Natural killer cell (primary cell): ENCODE results near the gene SOS1. TPM values are rescaled to one million over a fixed set of nuclear protein-coding genes. Genes with fewer than 3 reads are reported as not detected.

Source experiments
- ATAC-seq, 3 donors: fragments of 150-1000 bp in 2 of 3; fragments of 200-7000 bp in 1 of 3; cut with Tn5 transposase; 1 replicate in 1 of 3; 2 replicates in 2 of 3; pipeline ENCODE4 v1.10.0; 2021; ENCODE audit warnings: mild to moderate bottlenecking in 2 of 3, moderate library complexity in 2 of 3
- DNase-seq, 2 donors: peaks; one replicate each; pipeline versions ENCODE4 v3.0.0 to v3.0.0-alpha.2; 2013 to 2021; ENCODE audit warnings: mixed read lengths in 1 of 2
- H3K27ac ChIP-seq: one replicate; pipeline ENCODE4 v1.5.1; 2013; ENCODE audit warnings: mild to moderate bottlenecking, low read length
- H3K27me3 ChIP-seq: one replicate; pipeline ENCODE4 v1.6.1; 2013; ENCODE audit warnings: low read length; ENCODE audit not compliant: control insufficient read depth, insufficient read depth
- H3K36me3 ChIP-seq: one replicate; pipeline ENCODE4 v1.6.1; 2013; ENCODE audit warnings: low read length; ENCODE audit not compliant: control insufficient read depth, insufficient read depth
- H3K4me1 ChIP-seq: one replicate; pipeline ENCODE4 v1.6.1; 2013; ENCODE audit warnings: low read length; ENCODE audit not compliant: control insufficient read depth, insufficient read depth
- H3K4me3 ChIP-seq: one replicate; pipeline ENCODE4 v1.5.1; 2013; ENCODE audit warnings: low read length
- H3K9me3 ChIP-seq: one replicate; pipeline ENCODE4 v1.6.1; 2013; ENCODE audit warnings: low read length; ENCODE audit not compliant: control insufficient read depth, insufficient read depth
- H3K27ac Mint-ChIP-seq, 2 donors: one replicate each; pipeline ENCODE4 v1.8.0; 2022; ENCODE audit warnings: mild to moderate bottlenecking in 2 of 2, mixed read lengths in 2 of 2, moderate library complexity in 1 of 2
- H3K27me3 Mint-ChIP-seq, 2 donors: one replicate each; pipeline ENCODE4 v1.8.0; 2022; ENCODE audit warnings: low read depth in 2 of 2, mixed read lengths in 2 of 2
- H3K36me3 Mint-ChIP-seq: one replicate; pipeline ENCODE4 v1.8.0; 2022; ENCODE audit warnings: mixed read lengths
- H3K4me1 Mint-ChIP-seq, 2 donors: one replicate each; pipeline ENCODE4 v1.8.0; 2022; ENCODE audit warnings: mixed read lengths in 2 of 2
- H3K4me3 Mint-ChIP-seq: one replicate; pipeline ENCODE4 v1.8.0; 2022; ENCODE audit warnings: mild to moderate bottlenecking, moderate library complexity, mixed read lengths
- H3K9me3 Mint-ChIP-seq, 2 donors: one replicate each; pipeline ENCODE4 v1.8.0; 2022; ENCODE audit warnings: mixed read lengths in 2 of 2
- WGBS: methylation state at CpG from one replicate; pipeline ENCODE4 v1.1.7; 2013; ENCODE audit warnings: missing lambda C conversion rate; ENCODE audit not compliant: insufficient coverage; 5-methylcytosine and 5-hydroxymethylcytosine counted together
- intact Hi-C: fragments of 100-400 bp; cut with micrococcal nuclease; formaldehyde crosslinking; loops from one replicate; pipeline ENCODE4 v1.14.2; 2022
- total RNA-seq, 4 donors: library from RNA; stranded (reverse); fragments of 120-200 nt in 1 of 4; gene quantifications; one replicate each; pipeline versions ENCODE4 v1.2.3 to v1.2.4, GENCODE V29; 2013 to 2022
- TF ChIP-seq, protein P1 (sequence below): fragments of 200-600 bp; IDR thresholded peaks from one replicate; pipeline ENCODE4 v1.8.0; 2022; ENCODE audit warnings: antibody characterized with exemption

SOS1 gene
- total RNA-seq, 3 donors from 2014 or later (not counting 1 experiment from before 2014, with no cell fraction given), result 32.6 to 73.9 (median 52.7) TPM

DNA sequence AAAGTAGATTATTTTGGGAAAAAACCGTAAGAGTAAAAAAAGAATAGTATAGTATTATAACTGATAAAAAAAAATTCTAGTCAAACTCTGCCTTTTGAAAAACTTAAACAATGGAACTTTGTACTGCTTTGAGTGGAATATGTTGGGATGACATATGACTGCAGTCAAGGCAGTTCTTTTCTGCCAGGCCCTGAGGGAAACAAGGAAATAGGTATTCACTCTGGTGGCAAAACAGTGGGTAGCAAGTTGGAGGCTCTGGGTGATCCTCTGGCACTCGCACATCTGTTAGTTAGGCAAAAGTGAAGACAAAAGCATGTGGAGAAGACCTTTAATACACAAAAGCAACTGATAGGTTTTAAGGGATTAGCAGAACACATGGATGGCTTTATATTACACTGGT, 129.0 kb downstream of the SOS1 start:
- TF ChIP-seq, protein P1, sequence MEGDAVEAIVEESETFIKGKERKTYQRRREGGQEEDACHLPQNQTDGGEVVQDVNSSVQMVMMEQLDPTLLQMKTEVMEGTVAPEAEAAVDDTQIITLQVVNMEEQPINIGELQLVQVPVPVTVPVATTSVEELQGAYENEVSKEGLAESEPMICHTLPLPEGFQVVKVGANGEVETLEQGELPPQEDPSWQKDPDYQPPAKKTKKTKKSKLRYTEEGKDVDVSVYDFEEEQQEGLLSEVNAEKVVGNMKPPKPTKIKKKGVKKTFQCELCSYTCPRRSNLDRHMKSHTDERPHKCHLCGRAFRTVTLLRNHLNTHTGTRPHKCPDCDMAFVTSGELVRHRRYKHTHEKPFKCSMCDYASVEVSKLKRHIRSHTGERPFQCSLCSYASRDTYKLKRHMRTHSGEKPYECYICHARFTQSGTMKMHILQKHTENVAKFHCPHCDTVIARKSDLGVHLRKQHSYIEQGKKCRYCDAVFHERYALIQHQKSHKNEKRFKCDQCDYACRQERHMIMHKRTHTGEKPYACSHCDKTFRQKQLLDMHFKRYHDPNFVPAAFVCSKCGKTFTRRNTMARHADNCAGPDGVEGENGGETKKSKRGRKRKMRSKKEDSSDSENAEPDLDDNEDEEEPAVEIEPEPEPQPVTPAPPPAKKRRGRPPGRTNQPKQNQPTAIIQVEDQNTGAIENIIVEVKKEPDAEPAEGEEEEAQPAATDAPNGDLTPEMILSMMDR, result no peak
- Histone ChIP-seq H3K27ac (no peak overlapping the region), H3K27me3 (no peaks in the 10 kb centered on the region), H3K36me3 (peaks cover 53% of the 10 kb centered on the region), H3K4me1 (no peaks in the 10 kb centered on the region), H3K4me3 (no peak overlapping the region), H3K9me3 (no peaks in the 10 kb centered on the region)
- ATAC-seq (no peak), DNase-seq (no peak)
- Mint-ChIP-seq H3K4me3 (no peak overlapping the region), H3K27me3 (no peaks in the 10 kb centered on the region), H3K36me3 (peaks cover 3% of the 10 kb centered on the region), H3K4me1 (peaks cover 0 to 6% of the 10 kb centered on the region in 2 donors), H3K27ac (peak overlapping the region in 1 of 2 donors; percentile 21), H3K9me3 (no peaks in the 10 kb centered on the region)
- intact Hi-C loops, result no loop called here
- 90% methylated on average over 1 of the region's 2 CpGs for WGBS

DNA sequence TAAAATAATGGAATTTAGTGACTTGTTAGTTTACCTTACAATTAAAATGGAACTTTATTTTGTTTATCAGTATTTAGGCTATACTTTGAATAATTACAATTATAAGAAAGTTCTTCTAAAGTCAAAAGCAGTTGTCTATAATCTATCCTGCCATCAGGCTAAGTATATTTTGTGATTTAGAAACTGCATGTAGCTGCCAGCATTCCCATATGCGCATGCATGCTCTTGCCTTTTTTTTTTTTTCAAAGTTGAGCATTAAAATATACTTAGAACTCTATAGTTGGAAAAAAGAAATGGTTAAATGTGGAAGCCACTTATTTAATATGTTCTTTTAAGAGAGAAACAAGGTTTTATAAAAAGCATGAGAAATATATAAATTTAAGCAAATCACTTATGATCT, 132.1 kb downstream of the SOS1 start:
- Histone ChIP-seq H3K4me3 (no peak overlapping the region), H3K27ac (no peak overlapping the region), H3K36me3 (peaks cover 54% of the 10 kb centered on the region), H3K4me1 (no peaks in the 10 kb centered on the region), H3K9me3 (no peaks in the 10 kb centered on the region), H3K27me3 (no peaks in the 10 kb centered on the region)
- intact Hi-C loops, result no loop called here
- Mint-ChIP-seq H3K27me3 (no peaks in the 10 kb centered on the region), H3K9me3 (no peaks in the 10 kb centered on the region), H3K27ac (no peak overlapping the region), H3K4me1 (no peaks in the 10 kb centered on the region), H3K4me3 (no peak overlapping the region), H3K36me3 (peaks cover 13% of the 10 kb centered on the region)
- DNase-seq (no peak), ATAC-seq (no peak)
- WGBS, result no CpG with 5 or more reads among the region's 1 CpG
- TF ChIP-seq, protein P1, result no peak

DNA sequence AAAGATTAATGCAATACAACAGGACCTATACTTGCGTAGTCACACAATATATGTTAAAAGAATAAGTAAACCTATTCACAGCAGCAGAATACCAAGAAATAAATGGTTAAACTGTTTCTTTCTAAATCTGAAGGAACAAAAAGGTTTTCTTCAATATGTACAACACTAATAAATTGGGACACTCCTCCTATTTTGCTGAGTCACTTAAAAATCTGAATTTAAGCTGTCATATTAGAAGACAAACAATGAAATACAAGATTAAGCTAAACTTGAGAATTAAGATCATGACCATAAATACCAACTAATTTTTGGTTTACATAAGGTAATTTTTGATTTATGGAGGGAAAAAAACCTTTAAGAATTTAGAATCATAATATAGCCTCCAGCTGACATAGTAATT, 138.4 kb downstream of the SOS1 start:
- ATAC-seq (no peak), DNase-seq (no peak)
- H3K4me3 Mint-ChIP-seq, result no peak overlapping the region
- WGBS, result no CpG with 5 or more reads among the region's 1 CpG
- no peaks in the 10 kb centered on the region for H3K9me3 ChIP-seq
- H3K9me3 Mint-ChIP-seq, result no peaks in the 10 kb centered on the region
- H3K36me3 Mint-ChIP-seq, result peaks cover 13% of the 10 kb centered on the region
- TF ChIP-seq, protein P1, result no peak
- H3K27ac ChIP-seq, result no peak overlapping the region
- peaks cover 30% of the 10 kb centered on the region for H3K36me3 ChIP-seq
- no peak overlapping the region for H3K4me3 ChIP-seq
- no peaks in the 10 kb centered on the region for H3K4me1 ChIP-seq
- H3K27me3 Mint-ChIP-seq, result no peaks in the 10 kb centered on the region
- H3K27me3 ChIP-seq, result no peaks in the 10 kb centered on the region
- peak overlapping the region in 1 of 2 donors; percentile 50 for H3K27ac Mint-ChIP-seq
- intact Hi-C loops, result no loop called here
- no peaks in the 10 kb centered on the region for H3K4me1 Mint-ChIP-seq

DNA sequence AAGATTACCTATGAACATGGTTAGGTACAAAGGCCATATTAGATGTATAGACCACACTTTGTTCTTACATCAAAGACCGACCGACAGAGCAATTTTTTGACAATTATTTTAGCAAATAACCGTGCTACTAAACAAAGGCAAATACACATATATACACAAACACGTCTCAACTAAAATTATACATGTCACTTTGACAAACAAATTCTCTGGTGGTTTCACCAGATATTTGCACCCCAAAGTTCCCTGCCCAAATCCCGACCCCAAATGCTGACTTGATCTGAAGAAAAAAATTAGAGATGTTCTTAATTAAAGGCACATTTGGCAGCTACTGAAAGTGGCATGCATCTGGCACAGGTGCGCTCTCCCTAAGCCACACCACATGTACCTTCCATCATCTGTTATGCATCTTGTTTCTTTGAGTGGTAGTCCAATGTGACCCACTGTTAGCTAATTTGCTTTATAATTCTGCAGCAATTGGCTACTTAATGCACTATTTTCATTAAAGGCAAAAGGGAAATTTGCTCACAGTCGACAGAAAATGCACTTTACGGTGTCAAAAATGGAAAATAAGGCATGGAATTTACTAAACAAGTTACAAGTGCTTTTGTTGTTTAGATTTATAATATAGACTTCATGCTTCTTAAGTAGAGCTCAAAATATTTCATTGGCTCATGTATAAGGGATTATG, 139.0 kb downstream of the SOS1 start:
- no peak overlapping the region for H3K27ac Mint-ChIP-seq
- ATAC-seq (no peak), DNase-seq (no peak)
- H3K9me3 ChIP-seq, result no peaks in the 10 kb centered on the region
- intact Hi-C loops, result no loop called here
- H3K36me3 ChIP-seq, result peaks cover 23% of the 10 kb centered on the region
- TF ChIP-seq, protein P1, result no peak
- no peak overlapping the region for H3K4me3 Mint-ChIP-seq
- H3K4me1 Mint-ChIP-seq, result no peaks in the 10 kb centered on the region
- no peaks in the 10 kb centered on the region for H3K4me1 ChIP-seq
- H3K27me3 ChIP-seq, result no peaks in the 10 kb centered on the region
- no peaks in the 10 kb centered on the region for H3K27me3 Mint-ChIP-seq
- WGBS, result 98% methylated on average over 8 of the region's 8 CpGs
- no peak overlapping the region for H3K27ac ChIP-seq
- H3K36me3 Mint-ChIP-seq, result peaks cover 13% of the 10 kb centered on the region
- H3K4me3 ChIP-seq, result no peak overlapping the region
- no peaks in the 10 kb centered on the region for H3K9me3 Mint-ChIP-seq
